GM19452 (cell line): ENCODE data around the gene PFKFB4.
"Not testable (repeated sequence)": the region's sequence is repeated elsewhere in the genome, so short reads cannot be mapped to it uniquely, and the experiment has no call there.

Experiments used
- ATAC-seq: cut with Tn5 transposase; IDR thresholded peaks from one replicate; pipeline ENCODE4 v1.9.1; 2021; ENCODE audit not compliant: unreplicated experiment

PFKFB4 gene

GRCh38 chr3:48535578-48535977, 21.0 kb downstream of the PFKFB4 start:
- no peak for ATAC-seq

- ATAC-seq = no peak
These were observed 23.6 kb downstream of the PFKFB4 start for GRCh38 chr3:48532977-48533337.

- ATAC-seq = no peak
These were observed 24.2 kb downstream of the PFKFB4 start for GRCh38 chr3:48532271-48532976.

- not testable (repeated sequence) for ATAC-seq
These were observed 25.9 kb downstream of the PFKFB4 start for GRCh38 chr3:48530701-48531100.

GRCh38 chr3:48528754-48529153, 27.8 kb downstream of the PFKFB4 start:
- ATAC-seq = no peak

GRCh38 chr3:48528048-48528447, 28.6 kb downstream of the PFKFB4 start:
- no peak for ATAC-seq

GRCh38 chr3:48524970-48525369, 31.6 kb downstream of the PFKFB4 start:
- ATAC-seq = no peak

GRCh38 chr3:48521635-48522034, 35.0 kb downstream of the PFKFB4 start:
- no peak for ATAC-seq

- ATAC-seq = no peak
These were observed 37.3 kb downstream of the PFKFB4 start for GRCh38 chr3:48519277-48519643.

- ATAC-seq = no peak
These were observed 37.8 kb downstream of the PFKFB4 start for GRCh38 chr3:48518638-48519276.

- ATAC-seq = no peak
These were observed 38.5 kb downstream of the PFKFB4 start for GRCh38 chr3:48518069-48518468.

GRCh38 chr3:48516571-48516970, 40.0 kb downstream of the PFKFB4 start:
- no peak for ATAC-seq

GRCh38 chr3:48514431-48515227, 42.0 kb downstream of the PFKFB4 start:
- ATAC-seq = no peak

GRCh38 chr3:48511551-48511950, 45.1 kb downstream of the PFKFB4 start:
- no peak for ATAC-seq

GRCh38 chr3:48507256-48508061, 49.1 kb downstream of the PFKFB4 start:
- ATAC-seq = no peak

- ATAC-seq = no peak
These were observed 50.6 kb downstream of the PFKFB4 start for GRCh38 chr3:48505968-48506504.

- ATAC-seq = no peak
These were observed 51.5 kb downstream of the PFKFB4 start for GRCh38 chr3:48505146-48505545.

- ATAC-seq = no peak
These were observed 52.3 kb downstream of the PFKFB4 start, which contains the start of gene SHISA5 for GRCh38 chr3:48504051-48504946. SHISA5 (minus strand) TSS chr3:48504174; CDS start chr3:48504094, 80 bp downstream.

- no peak for ATAC-seq
These were observed 53.1 kb downstream of the PFKFB4 start for GRCh38 chr3:48503401-48504050.
